ENCODE results near the gene HOOK1.

DNA sequence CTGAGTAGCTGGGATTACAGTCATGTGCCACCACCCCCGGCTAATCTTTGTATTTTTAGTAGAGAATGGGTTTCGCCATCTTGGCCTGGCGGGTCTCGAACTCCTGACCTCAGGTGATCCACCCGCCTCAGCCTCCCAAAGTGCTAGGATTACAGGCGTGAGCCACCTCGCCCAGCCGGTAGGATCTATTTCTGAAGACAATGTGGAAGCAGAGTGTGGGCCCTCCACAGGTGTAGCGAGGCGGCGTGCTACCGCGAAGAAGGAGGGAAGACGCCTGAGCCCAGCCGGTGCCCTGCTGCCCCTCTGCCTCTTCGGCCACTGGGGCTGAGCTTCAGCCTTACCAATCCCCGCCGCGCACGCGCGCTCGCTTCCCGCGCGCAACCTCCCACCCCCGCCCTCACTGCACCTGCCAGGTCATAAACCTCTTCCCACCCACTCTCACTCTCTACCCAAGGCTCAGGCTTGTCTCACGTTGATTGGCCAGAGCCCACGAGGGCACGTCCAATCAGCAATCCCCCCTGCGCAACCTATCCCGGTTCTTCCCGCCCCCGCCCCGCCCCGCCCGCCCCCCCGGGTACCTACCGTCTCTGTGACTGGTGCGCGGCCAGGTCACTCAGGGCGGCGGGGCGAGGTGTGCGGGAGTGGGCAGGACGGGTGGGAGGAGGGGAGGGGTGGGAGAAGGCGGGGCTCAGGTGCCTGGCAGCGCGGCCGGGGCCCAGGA is 409 bp upstream of the HOOK1 start:
- no peak for TF ChIP-seq CTCF (IDR thresholded peaks at IDR 0.05; ENCODE audit: extremely low read depth in 1 of 2, insufficient read depth in 1 of 2, low read depth in 1 of 2, low read length in 2 of 2)
- TF ChIP-seq EZH2 (IDR thresholded peaks at IDR 0.05; ENCODE audit: borderline replicate concordance, low read depth, low read length, severe bottlenecking), result no peak
- TF ChIP-seq MYC (IDR thresholded peaks at IDR 0.05; ENCODE audit: low read depth, low read length), result no peak
- TF ChIP-seq POLR2AphosphoS5 (IDR thresholded peaks at IDR 0.05; ENCODE audit: insufficient read depth, low read depth, low read length), result no peak
- TF ChIP-seq POLR2A (IDR thresholded peaks at IDR 0.05; ENCODE audit: low read depth, low read length), result no peak
- no peak for TF ChIP-seq MAX (IDR thresholded peaks at IDR 0.05; ENCODE audit: insufficient read depth, insufficient read length)

All from endothelial cell of umbilical vein (primary cell).